Measurements from ENCODE around the gene SUPT4H1.

SUPT4H1 gene

DNA sequence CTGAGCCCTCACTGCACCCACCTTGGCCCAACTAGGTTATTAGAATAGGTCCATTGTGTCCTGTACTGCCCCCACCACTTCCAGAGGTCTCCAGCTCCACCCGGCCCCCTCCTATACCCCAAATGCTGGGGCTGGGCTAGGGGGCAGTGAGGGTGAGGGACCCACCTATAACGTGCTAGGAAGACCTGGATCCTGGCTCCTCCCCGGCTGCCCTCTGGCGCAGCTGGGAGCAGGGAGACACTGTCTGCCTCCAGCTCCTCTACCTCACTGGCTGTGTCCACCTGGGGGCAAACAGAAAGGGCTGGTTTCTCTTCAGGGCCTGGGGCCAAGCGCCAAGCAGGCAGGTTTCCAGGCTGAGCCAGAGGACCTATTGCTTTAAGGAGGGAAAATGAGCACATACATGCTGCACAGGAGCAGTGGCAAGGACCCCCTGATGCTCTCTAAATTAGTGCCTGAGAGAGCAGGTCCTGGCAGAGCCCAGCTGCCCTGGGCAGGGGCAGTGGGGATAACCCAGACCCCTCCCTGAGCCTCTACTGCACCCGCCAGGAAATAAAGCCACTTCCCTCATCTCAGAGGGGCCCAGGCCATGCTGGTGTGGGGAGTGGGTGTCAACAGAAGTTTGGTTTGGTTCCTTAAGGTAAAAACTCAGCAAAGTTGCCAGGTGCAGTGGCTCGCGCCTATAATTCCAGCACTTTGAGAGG is 35.6 kb downstream of the SUPT4H1 start:
- H3K4me1 ChIP-seq (ENCODE audit: low read length), result peaks cover 9% of the 10 kb centered on the region
- no peak overlapping the region for H2AFZ ChIP-seq (ENCODE audit: low read depth, low read length)
- no peaks in the 10 kb centered on the region for H3K9me3 ChIP-seq (ENCODE audit: insufficient read depth, low read length)
- no peak for TF ChIP-seq EZH2phosphoT487 (IDR thresholded peaks at IDR 0.05; ENCODE audit: low read depth)
- TF ChIP-seq, protein P1, sequence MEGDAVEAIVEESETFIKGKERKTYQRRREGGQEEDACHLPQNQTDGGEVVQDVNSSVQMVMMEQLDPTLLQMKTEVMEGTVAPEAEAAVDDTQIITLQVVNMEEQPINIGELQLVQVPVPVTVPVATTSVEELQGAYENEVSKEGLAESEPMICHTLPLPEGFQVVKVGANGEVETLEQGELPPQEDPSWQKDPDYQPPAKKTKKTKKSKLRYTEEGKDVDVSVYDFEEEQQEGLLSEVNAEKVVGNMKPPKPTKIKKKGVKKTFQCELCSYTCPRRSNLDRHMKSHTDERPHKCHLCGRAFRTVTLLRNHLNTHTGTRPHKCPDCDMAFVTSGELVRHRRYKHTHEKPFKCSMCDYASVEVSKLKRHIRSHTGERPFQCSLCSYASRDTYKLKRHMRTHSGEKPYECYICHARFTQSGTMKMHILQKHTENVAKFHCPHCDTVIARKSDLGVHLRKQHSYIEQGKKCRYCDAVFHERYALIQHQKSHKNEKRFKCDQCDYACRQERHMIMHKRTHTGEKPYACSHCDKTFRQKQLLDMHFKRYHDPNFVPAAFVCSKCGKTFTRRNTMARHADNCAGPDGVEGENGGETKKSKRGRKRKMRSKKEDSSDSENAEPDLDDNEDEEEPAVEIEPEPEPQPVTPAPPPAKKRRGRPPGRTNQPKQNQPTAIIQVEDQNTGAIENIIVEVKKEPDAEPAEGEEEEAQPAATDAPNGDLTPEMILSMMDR (IDR thresholded peaks at IDR 0.05; ENCODE audit: low read depth, low read length), result no peak
- no peak overlapping the region for H3K4me3 ChIP-seq (ENCODE audit: low read length)
- H3K79me2 ChIP-seq (ENCODE audit: low read length), result no peaks in the 10 kb centered on the region
- H3K27ac ChIP-seq (ENCODE audit: low read length), result no peak overlapping the region
- H4K20me1 ChIP-seq (ENCODE audit: insufficient read depth, low read length), result no peaks in the 10 kb centered on the region
- no peaks in the 10 kb centered on the region for H3K27me3 ChIP-seq (ENCODE audit: low read depth, low read length)
- H3K4me2 ChIP-seq (ENCODE audit: low read length), result no peak overlapping the region
- H3K36me3 ChIP-seq (replicated peaks; ENCODE audit: low read depth, low read length), result peaks cover 3% of the 10 kb centered on the region
- H3K9ac ChIP-seq (ENCODE audit: low read length), result no peak overlapping the region

DNA sequence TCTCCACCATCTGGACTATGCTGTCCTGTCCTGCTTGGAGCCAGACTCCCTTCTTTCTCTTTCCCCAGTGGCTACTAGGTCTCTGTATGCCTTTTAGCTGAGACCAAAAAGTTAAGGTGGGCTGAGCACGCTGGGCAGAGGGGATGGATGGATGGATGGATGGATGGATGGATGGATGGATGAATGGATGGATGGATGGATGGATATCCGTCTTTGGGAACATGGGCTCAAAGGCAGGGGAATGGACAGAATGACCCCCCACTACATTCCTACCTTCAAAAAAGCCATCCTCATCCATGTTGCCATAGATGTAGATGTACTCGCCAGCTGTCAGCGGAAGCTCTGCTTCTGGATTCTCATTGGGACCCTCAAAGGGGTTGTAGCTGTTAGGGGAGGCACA is 36.3 kb downstream of the SUPT4H1 start:
- H3K4me3 ChIP-seq (ENCODE audit: low read length), result no peak overlapping the region
- H4K20me1 ChIP-seq (ENCODE audit: insufficient read depth, low read length), result no peaks in the 10 kb centered on the region
- no peak overlapping the region for H3K27ac ChIP-seq (ENCODE audit: low read length)
- peaks cover 3% of the 10 kb centered on the region for H3K36me3 ChIP-seq (replicated peaks; ENCODE audit: low read depth, low read length)
- H3K4me1 ChIP-seq (ENCODE audit: low read length), result peaks cover 9% of the 10 kb centered on the region
- H3K79me2 ChIP-seq (ENCODE audit: low read length), result no peaks in the 10 kb centered on the region
- no peak for TF ChIP-seq EZH2phosphoT487 (IDR thresholded peaks at IDR 0.05; ENCODE audit: low read depth)
- TF ChIP-seq, protein P1 (IDR thresholded peaks at IDR 0.05; ENCODE audit: low read depth, low read length), result no peak
- no peak overlapping the region for H3K9ac ChIP-seq (ENCODE audit: low read length)
- no peak overlapping the region for H3K4me2 ChIP-seq (ENCODE audit: low read length)
- no peaks in the 10 kb centered on the region for H3K27me3 ChIP-seq (ENCODE audit: low read depth, low read length)
- no peak overlapping the region for H2AFZ ChIP-seq (ENCODE audit: low read depth, low read length)
- no peaks in the 10 kb centered on the region for H3K9me3 ChIP-seq (ENCODE audit: insufficient read depth, low read length)

DNA sequence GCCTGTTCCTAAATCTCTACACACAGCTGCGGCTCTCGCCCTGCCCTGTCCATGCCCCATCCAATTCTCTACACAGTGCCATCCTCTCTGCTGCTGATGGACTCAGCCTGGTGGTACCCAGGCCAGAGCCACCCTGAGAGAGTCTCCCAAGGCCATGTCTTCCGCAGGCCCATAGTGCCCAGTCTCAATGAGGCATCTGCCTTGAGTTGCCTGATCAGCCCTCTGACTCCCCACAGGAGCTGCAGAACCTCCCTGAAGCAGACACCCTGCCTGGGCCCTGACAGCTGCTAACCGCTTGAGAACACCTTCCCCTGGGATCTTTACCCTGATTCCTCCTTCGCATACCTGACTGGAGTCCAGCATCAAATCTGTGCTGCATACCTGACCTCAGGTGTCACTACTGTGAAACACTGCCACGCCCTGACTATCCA is 36.7 kb downstream of the SUPT4H1 start:
- no peak overlapping the region for H3K27ac ChIP-seq (ENCODE audit: low read length)
- H4K20me1 ChIP-seq (ENCODE audit: insufficient read depth, low read length), result no peaks in the 10 kb centered on the region
- no peak overlapping the region for H2AFZ ChIP-seq (ENCODE audit: low read depth, low read length)
- H3K27me3 ChIP-seq (ENCODE audit: low read depth, low read length), result no peaks in the 10 kb centered on the region
- peaks cover 3% of the 10 kb centered on the region for H3K36me3 ChIP-seq (replicated peaks; ENCODE audit: low read depth, low read length)
- H3K9ac ChIP-seq (ENCODE audit: low read length), result no peak overlapping the region
- H3K9me3 ChIP-seq (ENCODE audit: insufficient read depth, low read length), result no peaks in the 10 kb centered on the region
- TF ChIP-seq EZH2phosphoT487 (IDR thresholded peaks at IDR 0.05; ENCODE audit: low read depth), result no peak
- TF ChIP-seq, protein P1 (IDR thresholded peaks at IDR 0.05; ENCODE audit: low read depth, low read length), result no peak
- peaks cover 9% of the 10 kb centered on the region for H3K4me1 ChIP-seq (ENCODE audit: low read length)
- no peak overlapping the region for H3K4me2 ChIP-seq (ENCODE audit: low read length)
- no peak overlapping the region for H3K4me3 ChIP-seq (ENCODE audit: low read length)
- H3K79me2 ChIP-seq (ENCODE audit: low read length), result no peaks in the 10 kb centered on the region

DNA sequence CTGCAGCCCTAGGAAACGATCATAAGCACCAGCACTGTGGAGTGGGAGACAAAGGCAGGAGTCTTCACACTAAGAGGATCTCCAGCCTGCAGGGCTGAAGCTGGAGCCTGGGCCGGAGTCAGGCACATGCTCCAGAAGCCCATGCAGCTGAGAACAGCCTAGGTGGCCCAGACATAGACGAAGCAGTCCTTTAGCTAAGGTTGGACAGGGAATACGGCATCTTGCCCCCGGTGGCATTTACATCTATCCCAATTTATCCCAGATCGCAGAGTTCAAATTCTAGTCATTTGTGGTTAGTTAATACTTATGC is 37.3 kb downstream of the SUPT4H1 start:
- Histone ChIP-seq H2AFZ (ENCODE audit: low read depth, low read length) (no peak overlapping the region), H3K27me3 (ENCODE audit: low read depth, low read length) (no peaks in the 10 kb centered on the region), H3K4me1 (ENCODE audit: low read length) (peaks cover 9% of the 10 kb centered on the region), H3K9ac (ENCODE audit: low read length) (no peak overlapping the region), H3K4me3 (ENCODE audit: low read length) (no peak overlapping the region), H3K36me3 (replicated peaks; ENCODE audit: low read depth, low read length) (peaks cover 3% of the 10 kb centered on the region), H3K27ac (ENCODE audit: low read length) (no peak overlapping the region), H3K4me2 (ENCODE audit: low read length) (no peak overlapping the region), H3K79me2 (ENCODE audit: low read length) (no peaks in the 10 kb centered on the region), H3K9me3 (ENCODE audit: insufficient read depth, low read length) (no peaks in the 10 kb centered on the region), H4K20me1 (ENCODE audit: insufficient read depth, low read length) (no peaks in the 10 kb centered on the region)
- TF ChIP-seq, protein P1 (IDR thresholded peaks at IDR 0.05; ENCODE audit: low read depth, low read length), result no peak
- no peak for TF ChIP-seq EZH2phosphoT487 (IDR thresholded peaks at IDR 0.05; ENCODE audit: low read depth)

Data from OCI-LY3 (cell line).